GM12864 (cell line): ENCODE data around the gene BID.

Experiments used
- DNase-seq: peaks from one replicate; pipeline ENCODE4 v3.0.0-alpha.2; 2011; ENCODE audit warnings: low read depth
- H3K4me3 ChIP-seq: 2 replicates; pipeline ENCODE4 v1.5.1; 2011; ENCODE audit warnings: mild to moderate bottlenecking, low read depth, low read length, control low read depth
- TF ChIP-seq, protein P1 (sequence below): IDR thresholded peaks from 2 replicates; pipeline ENCODE4 v1.5.1; 2011; ENCODE audit warnings: low read depth, mild to moderate bottlenecking, moderate library complexity, low read length, control low read depth, inconsistent platforms; ENCODE audit errors: missing control alignments

BID gene

GRCh38 chr22:17710023-17710422, 64.2 kb downstream of the BID start:
- DNase-seq, result no peak
- no peak overlapping the region for H3K4me3 ChIP-seq
- TF ChIP-seq, protein P1, sequence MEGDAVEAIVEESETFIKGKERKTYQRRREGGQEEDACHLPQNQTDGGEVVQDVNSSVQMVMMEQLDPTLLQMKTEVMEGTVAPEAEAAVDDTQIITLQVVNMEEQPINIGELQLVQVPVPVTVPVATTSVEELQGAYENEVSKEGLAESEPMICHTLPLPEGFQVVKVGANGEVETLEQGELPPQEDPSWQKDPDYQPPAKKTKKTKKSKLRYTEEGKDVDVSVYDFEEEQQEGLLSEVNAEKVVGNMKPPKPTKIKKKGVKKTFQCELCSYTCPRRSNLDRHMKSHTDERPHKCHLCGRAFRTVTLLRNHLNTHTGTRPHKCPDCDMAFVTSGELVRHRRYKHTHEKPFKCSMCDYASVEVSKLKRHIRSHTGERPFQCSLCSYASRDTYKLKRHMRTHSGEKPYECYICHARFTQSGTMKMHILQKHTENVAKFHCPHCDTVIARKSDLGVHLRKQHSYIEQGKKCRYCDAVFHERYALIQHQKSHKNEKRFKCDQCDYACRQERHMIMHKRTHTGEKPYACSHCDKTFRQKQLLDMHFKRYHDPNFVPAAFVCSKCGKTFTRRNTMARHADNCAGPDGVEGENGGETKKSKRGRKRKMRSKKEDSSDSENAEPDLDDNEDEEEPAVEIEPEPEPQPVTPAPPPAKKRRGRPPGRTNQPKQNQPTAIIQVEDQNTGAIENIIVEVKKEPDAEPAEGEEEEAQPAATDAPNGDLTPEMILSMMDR, result no peak

- no peak for DNase-seq
- TF ChIP-seq, protein P1, result no peak
- H3K4me3 ChIP-seq, result no peak overlapping the region
These were observed 66.7 kb downstream of the BID start for GRCh38 chr22:17707526-17707925.

- no peak overlapping the region for H3K4me3 ChIP-seq
- TF ChIP-seq, protein P1, result no peak
- no peak for DNase-seq
These were observed 67.3 kb downstream of the BID start for GRCh38 chr22:17706947-17707346.

GRCh38 chr22:17705951-17706900, 68.0 kb downstream of the BID start:
- TF ChIP-seq, protein P1, result no peak
- DNase-seq, result peak; percentile 79
- no peak overlapping the region; the same call in 1 of the 2 replicates for H3K4me3 ChIP-seq

GRCh38 chr22:17705546-17705945, 68.7 kb downstream of the BID start:
- TF ChIP-seq, protein P1, result no peak
- no peak overlapping the region for H3K4me3 ChIP-seq
- DNase-seq, result no peak

DNA sequence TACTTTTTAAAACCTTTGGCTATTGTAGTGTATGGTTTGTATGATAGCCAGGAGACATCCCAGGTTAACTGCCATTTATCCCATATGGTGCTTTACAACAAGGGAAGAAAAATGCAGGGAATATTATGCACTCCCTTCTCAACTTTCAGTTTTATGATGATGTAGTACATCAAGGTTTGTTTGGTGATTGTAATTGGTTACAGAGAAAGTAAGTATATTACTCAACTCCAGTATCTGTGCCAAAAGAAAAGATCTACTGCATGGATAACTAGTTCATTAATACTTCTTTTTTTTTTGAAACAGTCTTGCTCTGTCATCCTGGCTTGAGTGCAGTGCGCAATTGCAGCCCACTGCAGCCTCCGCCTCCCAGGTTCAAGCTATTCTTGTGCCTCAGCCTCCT, 70.5 kb downstream of the BID start:
- no peak overlapping the region for H3K4me3 ChIP-seq
- DNase-seq, result no peak
- TF ChIP-seq, protein P1, result no peak

- TF ChIP-seq, protein P1, result no peak
- H3K4me3 ChIP-seq, result no peak overlapping the region
- DNase-seq, result no peak
These were observed 73.5 kb downstream of the BID start for GRCh38 chr22:17700778-17701177.
